ENCODE data around the gene BCL11B.
"Not testable (repeated sequence)": the region's sequence is repeated elsewhere in the genome, so short reads cannot be mapped to it uniquely, and the experiment has no call there.

BCL11B gene

DNA sequence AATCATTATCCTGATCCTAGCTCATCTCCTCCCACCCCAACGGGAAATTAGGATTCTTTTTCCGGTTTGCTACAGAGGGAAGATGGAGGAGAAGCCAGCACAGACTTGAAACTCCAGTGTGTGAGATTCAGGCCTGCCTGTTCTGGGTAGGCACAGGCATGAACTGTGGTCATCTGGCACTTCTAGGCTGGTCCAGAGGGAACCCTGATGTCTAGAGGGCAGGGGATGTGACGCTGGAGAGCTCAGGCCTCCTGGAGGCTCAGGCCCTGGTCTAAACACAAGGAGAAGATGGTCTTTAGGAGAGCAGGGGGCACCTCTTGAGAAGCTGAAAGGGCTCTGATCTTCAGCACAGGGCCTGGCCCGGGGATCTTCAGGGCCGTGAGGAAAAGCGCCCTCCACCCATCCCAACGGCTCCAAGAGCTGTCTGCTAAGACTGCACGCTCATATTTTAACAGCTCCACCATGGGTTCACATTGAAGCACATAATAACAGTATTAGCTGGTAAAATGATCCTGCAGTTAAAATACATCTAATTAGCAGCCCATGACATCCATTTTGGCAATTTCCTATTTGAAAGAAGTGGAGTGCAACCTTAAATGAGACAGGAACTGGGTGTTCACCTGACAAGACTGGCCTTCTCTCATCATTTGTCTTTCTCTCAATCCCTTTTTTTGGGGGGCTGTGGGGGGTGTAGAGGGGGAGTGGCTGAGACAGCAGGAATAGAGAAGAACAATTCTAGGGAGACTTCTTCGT, 35.4 kb downstream of the BCL11B start:
- DNase-seq, result no peak

DNA sequence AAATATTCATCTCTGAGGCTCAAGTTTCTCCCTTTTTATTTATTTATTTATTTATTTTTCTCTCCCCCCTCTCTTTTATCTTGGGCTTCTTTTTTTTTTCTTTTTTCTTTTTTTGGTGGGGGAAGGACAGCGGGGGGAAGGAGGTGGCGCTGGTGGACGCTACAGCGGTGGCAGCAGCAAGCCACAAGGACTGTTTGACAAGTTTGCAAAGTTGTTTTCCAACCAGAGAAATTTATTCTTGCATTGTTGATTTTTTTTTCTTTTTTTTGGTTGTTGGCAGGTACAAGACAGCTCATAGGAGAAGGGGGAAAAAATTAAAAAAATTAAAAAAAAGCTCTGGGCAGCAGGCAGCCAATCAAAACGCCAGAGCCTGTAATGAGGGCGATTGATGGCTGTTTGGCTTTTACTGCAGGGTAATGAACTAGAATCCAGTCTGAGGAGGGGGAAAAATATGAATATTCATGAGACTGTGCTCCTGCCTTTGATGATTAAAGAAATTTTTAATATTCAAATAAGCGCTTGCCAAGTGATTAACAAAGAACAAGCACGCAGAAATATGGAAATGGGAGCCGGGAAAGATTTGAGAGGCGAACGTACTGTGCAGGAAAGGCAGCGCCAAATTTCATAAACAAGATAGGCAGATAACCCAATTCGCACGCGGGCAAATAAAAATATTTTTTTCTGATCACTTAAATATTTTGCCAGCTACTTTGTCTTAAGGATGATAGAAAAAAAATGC, 36.2 kb downstream of the BCL11B start:
- no peak for DNase-seq

DNA sequence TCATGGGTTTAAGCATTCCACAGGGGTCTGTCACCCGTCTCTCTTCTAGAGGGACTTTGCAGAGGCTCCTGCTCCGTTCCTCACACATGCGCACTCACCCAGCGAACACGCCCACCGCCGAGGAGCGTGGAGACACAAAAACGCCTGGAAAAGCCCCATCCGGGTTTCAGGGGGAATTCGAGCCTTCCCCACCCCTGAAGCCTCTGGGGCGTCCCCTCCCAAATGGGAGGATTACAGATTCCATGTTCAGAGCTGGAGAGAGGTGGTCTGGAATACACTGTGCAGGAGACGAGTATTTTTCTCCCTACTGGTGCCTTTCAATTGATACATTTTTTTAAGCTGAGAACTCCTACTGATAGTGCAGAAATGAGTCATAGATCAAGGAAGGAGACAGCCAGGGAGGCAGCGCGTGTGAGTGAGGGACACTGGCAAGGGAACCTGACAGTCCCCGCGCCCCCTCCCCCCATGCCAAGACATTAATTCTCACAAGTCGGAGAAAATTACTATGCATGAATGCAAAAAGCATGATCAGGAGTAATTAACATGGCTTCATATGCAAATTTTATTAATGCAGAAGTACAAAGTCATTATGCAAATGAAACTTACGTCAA, 36.9 kb downstream of the BCL11B start:
- DNase-seq, result no peak

DNA sequence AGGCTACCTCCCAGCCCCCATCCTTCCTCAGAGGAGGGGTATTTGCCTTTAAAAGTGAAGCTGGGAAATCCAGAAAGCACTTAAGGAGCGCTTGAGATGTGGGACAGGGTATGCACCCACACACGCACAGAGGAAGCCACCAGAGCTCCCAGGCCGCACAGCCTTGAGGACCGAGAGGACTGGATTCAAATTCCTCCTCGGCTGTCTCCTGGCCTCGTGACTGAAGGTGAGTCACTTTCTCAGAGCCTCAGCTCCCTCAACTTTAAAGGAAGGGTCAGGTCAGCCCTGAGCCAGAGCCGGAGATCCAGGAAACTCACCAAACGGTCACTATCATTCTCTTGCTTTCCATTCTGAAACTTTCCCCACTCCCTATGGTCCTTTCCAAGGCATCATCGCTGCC, 37.6 kb downstream of the BCL11B start:
- DNase-seq, result no peak

DNA sequence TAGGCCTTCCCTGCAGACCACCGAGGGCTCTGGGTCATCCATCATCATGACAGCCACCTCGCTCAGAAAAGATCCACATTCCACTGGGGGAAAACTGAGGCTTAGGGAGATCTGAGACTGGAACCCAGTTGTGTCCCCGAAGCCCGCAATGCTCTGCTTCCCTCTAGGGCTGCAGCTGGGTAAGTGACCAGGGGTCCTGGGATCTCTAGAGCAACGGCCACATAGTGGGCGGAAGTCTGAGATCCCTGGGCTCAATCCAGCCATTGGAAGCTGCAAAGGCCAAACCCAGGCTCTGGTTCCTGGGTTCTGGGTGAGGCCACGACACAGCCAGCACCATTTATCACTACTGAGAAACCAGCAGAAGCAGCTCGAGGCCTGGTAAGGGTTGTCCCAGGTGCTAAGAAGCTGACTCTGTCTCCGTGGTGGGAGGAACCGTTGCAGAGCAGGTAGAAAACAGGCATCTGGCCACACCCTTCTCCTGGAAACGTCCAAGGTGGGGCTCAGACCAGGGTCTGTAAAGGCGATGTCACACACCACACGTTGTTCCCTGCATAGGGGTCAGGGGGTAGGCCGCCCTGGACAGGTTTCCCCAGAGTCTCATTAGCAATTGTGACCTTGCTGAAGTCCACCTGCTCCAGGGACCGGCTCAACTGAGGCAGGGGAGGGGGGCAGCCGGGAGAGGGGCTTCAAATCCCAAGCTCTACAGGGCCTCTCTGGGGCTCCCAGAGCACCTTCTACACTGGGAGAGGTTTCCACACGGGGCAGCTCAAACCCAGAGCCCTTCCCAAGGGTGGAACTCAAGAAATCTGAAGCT, 38.6 kb downstream of the BCL11B start:
- no peak for DNase-seq

DNA sequence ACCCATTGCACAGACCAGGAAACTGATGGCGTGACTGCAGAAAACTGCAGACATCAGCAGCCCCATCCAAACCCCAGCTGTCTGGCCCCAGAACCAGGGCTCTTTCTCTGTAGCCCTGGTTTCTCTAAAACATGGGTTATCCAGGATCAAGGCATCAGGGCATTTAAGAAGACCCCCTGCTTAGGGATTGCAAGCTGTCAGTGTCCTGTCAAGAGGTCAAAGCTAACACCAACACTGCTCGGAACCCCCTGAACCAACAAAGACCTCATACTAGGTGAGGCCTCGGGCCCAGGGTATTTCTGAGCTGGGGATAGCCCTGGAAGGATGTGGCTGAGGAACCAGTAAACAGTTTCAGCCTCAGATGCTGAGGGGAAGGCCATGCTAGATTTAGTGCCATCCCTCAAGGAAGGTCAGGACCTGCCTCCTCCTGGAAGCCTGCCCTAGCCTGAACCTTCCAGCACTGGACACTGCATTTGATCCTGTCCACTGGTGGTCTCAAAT, 39.2 kb downstream of the BCL11B start:
- no peak for DNase-seq

DNA sequence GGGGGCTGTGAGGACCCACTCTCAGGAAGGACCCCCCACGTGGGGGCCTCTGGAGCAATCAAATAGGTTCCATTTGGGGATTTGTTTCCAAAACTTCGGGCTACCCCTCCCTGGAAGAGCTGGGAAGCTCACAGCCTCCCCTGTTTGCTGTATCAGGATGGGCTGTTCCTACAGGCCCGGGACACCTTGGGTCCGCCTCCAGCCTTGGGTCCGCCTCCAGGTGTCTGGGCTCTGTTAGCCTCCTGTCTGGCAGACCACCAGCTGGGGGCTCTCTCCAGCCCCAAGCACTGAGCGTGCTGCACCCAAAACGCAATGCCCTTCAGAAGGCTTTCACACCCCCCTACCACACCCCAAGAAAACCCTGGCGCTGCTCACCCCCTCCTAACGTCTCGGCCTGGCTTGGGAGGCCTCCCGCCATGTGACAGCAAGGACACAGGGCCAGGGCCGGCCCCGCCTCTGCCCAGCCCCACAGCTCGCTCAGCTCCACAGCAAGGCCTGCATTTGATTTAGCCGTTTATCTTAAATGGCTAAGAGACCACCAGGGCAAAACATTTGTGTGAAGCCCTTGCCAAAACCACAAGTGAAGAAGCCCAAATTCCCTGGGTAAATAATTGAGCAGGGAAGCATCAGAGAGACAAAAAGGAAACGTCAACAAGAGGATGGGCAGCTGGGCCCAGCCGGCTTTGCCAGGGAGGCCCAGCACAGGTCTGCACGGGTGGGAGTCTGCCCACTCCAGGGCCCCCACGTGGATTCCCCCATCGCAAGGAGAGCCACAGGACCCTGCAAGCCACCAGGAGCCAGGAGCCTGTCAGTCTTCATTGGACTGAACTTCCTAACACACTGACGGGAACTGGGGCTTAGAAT, 39.9 kb downstream of the BCL11B start:
- no peak for DNase-seq

DNA sequence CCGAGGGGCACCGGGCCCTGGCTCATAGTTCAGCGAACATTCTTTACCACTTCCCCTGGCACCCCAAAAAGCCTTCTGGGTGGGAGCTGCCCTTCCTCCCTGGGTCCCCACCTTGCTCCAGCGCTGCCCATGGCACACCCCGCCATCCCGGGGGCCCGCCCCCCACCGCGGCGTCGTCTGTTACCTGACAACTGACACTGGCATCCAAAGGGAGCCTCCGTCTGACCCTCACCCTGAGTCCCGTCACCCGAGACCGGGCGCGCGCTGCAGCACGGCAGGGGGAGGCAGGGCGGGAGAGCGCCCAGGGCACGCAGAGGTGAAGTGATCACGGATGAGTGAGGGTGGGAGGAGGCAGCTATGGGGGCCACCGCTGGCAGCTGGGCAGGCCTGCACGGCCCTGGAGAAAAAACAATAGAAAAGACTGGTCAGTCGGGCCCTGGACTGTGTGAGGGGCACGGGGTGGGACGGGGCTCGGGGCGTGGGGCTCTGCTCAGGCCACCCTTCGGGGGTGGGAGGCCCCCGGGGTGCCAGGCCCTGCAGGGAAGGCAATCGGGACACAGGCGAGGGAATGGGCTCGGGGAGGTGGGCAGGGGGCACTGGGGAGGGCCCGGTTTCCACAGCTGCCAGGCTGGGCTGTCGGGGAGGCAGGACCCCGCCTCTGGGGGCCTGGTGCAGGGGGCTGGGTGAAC, 40.7 kb downstream of the BCL11B start:
- DNase-seq, result no peak

DNA sequence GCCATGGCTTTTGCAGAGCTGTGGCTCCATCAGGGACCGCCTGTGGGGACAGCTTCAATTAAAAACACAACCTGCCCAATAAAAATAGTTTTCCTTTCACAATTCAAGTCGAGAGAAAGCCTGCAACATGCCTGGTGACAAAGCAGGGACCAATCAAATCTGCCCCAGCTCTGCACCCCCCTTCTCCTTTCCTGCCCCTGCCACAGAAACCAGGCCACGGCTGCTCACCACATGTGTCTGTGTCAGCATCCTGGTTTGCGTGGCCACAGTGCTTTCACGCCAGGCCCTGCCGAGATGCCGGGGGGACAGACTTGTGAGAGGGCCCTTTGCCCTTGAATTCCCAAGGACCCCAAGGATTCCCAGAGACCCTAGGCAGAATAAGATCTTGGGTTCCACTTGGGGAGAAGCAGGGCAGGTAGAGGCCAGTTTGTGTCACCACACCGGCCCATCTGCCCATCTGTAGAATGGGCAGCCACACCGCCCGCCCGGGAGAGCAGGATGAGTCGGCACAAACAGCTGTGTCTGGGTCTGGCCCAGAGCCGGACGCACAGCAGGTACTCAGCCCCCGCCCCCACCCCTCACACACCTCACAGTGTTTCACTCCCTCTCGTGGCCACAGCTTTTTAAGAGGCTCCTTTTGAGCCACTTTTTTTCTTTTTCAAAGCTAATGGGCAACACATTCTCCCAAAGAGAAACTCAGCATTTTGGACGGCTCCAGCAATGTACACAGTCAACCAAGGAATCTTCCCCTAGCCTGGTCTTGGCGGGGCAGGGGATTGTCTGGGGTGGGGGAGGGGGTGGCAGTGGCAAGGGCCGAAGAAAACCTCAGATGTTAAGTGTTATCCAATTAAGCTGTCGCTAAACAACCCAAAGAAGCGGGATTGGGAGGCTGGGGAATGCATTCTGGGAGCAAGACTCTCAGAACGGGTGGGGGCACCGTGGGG, 41.5 kb downstream of the BCL11B start:
- no peak for DNase-seq

DNA sequence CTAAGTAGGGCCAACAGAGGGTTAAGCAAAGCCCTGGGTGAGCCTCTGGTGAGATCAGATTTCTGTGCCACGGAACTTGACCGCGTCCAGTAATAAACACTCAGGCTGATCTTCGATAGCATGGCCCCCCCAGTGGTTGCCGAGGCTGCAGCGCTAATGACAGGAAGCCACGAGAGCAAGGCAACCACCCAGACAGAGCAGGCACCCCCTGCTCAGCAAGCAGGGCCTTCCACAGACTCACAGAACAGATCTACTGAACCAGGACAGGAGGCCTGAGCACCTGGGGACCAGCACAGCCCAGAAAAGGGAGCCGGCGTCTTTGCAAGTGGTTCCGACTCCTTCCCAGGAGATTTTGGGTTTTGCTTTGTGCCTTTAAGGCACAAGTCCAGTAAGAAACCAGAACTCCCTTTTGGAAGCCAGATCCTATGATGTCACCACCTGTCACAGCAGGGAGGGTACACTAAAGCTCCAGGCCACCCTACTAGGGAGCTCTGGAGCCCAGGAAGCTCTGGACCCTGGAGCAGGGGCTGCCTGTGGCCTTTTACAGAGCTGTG, 42.3 kb downstream of the BCL11B start:
- no peak for DNase-seq

DNA sequence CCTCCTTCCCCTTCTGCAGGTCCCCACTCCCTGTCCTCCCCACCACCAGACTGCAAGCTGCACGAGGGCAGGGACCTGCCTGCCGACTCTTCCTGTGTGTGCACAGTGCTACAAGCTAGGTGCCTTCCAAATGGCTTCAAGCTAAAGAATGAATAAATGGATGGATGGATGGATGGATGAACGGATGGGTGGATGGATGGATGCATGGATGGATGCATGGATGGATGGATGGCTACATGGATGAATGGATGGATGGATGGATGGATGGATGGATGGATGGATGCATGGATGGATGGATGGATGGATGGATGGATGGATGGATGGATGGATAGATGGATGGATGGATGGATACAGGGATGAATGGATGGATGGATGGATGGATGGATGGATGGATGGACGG, 43.2 kb downstream of the BCL11B start:
- not testable (repeated sequence) for DNase-seq

DNA sequence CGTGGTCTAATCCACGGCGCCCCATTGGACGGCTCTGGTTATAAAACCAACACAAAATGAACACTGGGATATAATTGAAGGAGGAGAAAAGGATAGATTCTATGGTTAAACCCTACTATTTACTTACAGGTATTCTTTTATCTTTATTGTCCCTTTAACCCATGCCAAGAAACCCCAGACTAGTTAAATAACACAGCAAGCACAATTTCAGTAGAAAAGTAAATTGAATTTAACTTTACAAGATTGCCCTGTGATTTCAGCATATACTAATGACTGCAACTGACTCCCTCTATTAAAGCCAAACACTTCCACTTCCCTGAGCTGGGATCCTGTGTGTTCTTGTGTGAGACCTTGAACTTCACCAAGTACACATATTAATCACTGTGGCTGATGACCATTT, 45.3 kb downstream of the BCL11B start:
- DNase-seq, result no peak

DNA sequence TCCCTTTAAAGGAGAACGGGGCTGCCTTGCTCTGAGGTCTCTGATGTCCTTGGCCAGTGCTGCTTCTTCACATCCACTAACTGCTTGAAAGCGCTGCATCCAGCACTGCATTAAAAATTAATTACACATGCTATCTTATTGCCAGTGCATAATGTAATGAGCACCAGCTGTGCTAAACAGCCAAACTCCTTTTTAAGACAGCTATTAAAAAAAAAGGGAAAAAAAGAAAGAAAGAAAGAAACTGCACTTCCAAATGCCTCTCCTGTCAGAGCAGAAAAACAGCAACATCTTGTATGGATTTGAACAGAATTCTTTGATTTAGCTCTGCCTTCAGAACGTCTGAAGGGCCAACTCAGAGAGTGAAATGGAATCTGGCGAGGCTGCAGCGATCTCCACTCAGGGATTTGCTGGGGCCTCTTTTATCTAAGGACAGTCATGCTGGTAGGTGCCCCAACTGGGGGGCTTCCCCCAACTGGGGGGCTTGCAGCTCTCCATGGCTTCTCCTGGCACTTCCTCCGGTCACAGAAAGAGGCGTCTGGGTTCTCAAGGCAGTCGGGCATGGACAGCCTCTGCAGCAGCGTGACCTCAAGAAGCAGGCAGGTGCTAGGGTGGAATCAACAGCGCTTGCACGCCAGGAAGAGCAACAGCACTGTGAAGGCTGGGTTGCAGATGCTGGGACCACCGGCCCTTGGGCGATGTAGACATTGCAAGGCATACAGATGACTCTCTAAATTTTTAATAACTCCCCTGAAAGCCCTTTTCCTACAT, 46.4 kb downstream of the BCL11B start:
- no peak for DNase-seq

DNA sequence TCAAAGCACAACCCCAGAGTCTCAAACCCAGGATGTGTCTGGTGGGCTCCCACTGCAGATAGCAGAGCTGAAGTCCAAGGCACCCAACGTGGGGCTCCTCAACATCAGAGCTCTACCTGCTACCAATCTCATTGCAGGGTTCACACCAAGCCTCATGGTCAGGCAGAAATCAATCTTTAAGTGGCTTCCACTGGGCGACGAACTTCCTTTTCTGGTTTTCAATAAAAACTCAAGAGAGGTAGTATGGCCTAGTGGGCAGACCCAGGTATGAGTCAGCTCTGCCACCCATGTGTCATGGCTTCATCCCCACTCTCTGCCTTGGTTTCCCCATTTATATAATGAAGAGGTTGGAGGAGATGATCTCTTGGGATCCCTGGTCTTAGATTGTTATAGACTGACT, 47.0 kb downstream of the BCL11B start:
- DNase-seq, result no peak

DNA sequence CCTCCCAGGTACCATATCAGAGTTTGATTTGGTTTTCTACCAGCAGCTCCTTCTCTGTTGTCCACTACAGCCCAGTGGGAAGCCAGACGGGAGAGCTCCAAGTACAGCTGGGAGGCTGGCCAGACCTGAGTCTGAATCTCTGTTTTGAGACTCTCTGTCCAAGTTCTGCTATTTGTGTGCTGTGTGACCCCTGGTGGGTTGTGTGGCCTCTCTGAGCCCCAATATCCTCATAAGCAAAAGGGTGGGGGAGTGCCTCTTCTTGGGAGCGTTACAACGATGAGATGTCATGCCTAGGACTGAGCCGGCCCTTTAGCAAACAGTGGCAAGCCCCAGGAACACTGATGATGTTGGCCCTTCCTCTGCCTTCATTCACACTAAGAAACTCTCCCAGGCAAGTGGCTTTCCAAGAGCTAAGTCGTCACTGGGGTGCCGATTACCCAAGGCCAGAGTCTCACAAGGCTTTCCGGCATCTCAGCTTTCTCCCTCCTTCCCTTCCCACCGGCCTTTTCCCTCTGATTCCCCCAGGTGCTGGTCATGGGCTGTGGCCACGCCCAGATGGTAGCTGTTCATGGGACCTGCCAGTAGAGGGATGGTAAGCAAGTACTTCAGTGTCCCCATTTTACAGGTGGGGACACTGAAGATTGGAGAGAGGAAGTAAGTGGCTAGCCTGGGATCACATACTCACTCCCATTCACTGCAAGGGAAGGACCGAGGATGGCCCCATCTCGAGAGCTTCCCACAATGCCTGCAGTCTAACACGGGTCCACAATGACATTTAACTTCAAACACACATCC, 47.7 kb downstream of the BCL11B start:
- no peak for DNase-seq

DNA sequence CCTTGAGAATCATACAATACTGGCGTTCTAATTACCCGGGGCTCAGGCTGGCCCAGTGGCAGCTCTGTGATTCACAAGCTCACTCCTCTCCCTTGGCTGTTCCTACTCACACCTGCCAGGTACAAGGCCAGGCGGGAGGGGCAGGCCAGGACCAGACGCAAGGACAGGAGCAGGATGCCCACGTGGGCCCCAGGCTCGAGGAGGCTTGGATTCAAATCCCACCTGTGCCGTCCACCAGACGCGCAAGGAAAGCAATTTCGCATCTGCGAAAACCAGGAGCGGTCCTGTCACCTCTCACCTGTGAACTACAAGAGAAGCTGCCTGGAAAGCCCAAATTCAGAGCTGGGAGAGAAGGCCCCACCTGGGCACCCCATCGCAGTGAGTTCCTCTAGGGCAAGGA, 50.6 kb downstream of the BCL11B start:
- DNase-seq, result no peak

DNA sequence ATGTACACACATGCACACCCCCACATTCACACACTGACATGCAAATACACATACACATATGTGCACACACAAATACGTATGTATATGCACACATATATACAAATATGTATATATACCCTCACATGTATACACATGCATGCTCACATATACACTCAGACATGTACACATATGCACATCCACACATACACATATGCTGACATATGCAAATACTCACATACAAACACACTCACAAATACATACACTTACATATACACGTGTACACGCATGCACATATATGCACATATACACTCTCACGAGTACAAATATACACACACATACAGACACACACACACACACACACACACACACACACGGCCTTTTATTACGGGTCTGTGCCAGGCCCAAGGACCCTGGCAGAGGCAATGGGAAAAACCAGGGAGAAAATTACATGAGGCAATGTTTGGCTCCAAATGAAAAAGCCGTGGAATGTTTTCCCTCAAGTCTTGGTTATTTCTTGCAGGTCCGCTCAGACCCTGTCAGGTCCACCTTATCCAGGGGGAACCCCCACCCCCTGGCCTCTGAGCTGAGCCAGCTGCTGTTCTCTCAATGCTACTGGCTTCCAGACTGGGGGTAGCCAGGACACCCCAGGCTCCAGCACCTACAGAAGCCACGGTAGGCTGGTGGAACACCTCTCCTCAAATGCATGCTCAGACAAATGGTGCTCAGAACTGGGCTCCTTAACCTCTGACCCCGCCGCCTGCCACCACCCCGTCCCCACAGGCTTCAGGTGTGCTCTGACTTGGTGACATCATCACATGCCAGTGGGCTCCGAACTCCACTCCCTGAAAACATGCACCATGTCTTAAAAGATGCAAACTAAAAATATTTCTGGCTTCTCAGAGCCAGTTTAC, 54.7 kb downstream of the BCL11B start:
- no peak for DNase-seq
